ENCODE results near the gene FRMPD1. TPM values are rescaled to one million over a fixed set of nuclear protein-coding genes. Genes with fewer than 3 reads are reported as not detected.

Gene FRMPD1
- total and polyA plus RNA-seq, 4 donors = 0.06 to 0.25 (median 0.06) TPM; not detected in 1

DNA sequence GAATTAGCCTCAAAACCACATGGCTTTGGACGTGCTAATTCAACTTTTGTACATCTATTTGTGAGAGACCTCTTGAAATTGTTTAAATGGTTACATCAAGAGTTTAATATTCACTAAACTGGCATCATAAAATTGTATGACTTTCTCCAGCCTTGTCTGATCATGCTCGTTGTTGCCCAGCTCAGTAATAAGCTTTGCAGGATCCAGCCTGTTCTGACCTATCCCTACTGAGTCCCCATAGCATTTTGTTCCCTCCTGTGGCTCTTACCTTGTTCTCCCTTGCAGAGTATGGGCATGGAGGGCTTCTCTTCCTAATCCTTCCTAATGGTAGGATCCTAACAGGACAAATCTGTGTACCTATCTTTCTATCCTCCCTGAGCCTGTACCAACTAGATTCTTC is 127.8 kb downstream of the FRMPD1 start:
- no peak overlapping the region for H3K9ac ChIP-seq (ENCODE audit: insufficient read depth in 1 of 2, low read length in 2 of 2)
- DNase-seq = no peak
- H3K9me3 ChIP-seq (ENCODE audit: control insufficient read depth in 4 of 4, insufficient read depth in 3 of 4, low read length in 3 of 4) = no peaks in the 10 kb centered on the region
- no peaks in the 10 kb centered on the region for H3K4me1 ChIP-seq (ENCODE audit: control insufficient read depth in 5 of 5, insufficient read depth in 5 of 5, low read length in 5 of 5)
- ATAC-seq (ENCODE audit: insufficient read depth, low FRiP score) = no peak
- no peak overlapping the region for H3K27ac ChIP-seq (ENCODE audit: low read depth in 1 of 2, low read length in 1 of 2)
- peaks cover 25 to 41% (median 26%) of the 10 kb centered on the region in 4 donors for H3K36me3 ChIP-seq (ENCODE audit: control insufficient read depth in 4 of 4, insufficient read depth in 4 of 4, low read length in 4 of 4)
- 67 to 77% methylated on average over 2 of the region's 2 CpGs for WGBS, 2 donors
- H3K27me3 ChIP-seq (ENCODE audit: control insufficient read depth in 3 of 3, insufficient read depth in 3 of 3, low read length in 2 of 3) = no peaks in the 10 kb centered on the region
- TF ChIP-seq, protein P1, sequence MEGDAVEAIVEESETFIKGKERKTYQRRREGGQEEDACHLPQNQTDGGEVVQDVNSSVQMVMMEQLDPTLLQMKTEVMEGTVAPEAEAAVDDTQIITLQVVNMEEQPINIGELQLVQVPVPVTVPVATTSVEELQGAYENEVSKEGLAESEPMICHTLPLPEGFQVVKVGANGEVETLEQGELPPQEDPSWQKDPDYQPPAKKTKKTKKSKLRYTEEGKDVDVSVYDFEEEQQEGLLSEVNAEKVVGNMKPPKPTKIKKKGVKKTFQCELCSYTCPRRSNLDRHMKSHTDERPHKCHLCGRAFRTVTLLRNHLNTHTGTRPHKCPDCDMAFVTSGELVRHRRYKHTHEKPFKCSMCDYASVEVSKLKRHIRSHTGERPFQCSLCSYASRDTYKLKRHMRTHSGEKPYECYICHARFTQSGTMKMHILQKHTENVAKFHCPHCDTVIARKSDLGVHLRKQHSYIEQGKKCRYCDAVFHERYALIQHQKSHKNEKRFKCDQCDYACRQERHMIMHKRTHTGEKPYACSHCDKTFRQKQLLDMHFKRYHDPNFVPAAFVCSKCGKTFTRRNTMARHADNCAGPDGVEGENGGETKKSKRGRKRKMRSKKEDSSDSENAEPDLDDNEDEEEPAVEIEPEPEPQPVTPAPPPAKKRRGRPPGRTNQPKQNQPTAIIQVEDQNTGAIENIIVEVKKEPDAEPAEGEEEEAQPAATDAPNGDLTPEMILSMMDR (IDR thresholded peaks at IDR 0.05; ENCODE audit: control extremely low read depth, extremely low read depth) = no peak
- H3K4me3 ChIP-seq = no peak overlapping the region

DNA sequence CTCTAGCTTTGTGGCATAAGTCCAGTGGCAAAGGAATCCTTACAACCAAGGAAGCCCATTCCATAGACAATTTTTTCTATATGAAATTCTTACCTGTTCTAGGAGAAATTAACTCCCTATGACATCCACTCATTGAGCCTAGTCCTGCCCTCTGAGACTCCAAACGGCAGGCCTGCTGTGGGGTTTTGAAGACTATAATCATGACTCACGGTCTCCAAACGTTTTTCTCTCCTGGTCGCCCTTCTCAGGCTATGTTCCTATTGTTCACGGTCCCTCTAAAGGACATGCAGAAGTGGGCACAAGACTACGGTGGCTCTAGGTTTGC is 133.5 kb downstream of the FRMPD1 start:
- Histone ChIP-seq H3K36me3 (ENCODE audit: control insufficient read depth in 4 of 4, insufficient read depth in 4 of 4, low read length in 4 of 4) (peaks cover 10 to 33% (median 21%) of the 10 kb centered on the region in 4 donors), H3K9ac (ENCODE audit: insufficient read depth in 1 of 2, low read length in 2 of 2) (peak overlapping the region; percentile 24 to 72), H3K4me3 (peak overlapping the region; percentile 99), H3K27ac (ENCODE audit: low read depth in 1 of 2, low read length in 1 of 2) (peak overlapping the region; percentile 74 to 88), H3K9me3 (ENCODE audit: control insufficient read depth in 4 of 4, insufficient read depth in 3 of 4, low read length in 3 of 4) (peaks cover 0 to 3% (median 0%) of the 10 kb centered on the region in 4 donors), H3K27me3 (ENCODE audit: control insufficient read depth in 3 of 3, insufficient read depth in 3 of 3, low read length in 2 of 3) (peaks cover 0 to 9% (median 0%) of the 10 kb centered on the region in 3 donors), H3K4me1 (ENCODE audit: control insufficient read depth in 5 of 5, insufficient read depth in 5 of 5, low read length in 5 of 5) (peaks cover 5 to 8% (median 5%) of the 10 kb centered on the region in 5 donors)
- TF ChIP-seq, protein P1 (IDR thresholded peaks at IDR 0.05; ENCODE audit: control extremely low read depth, extremely low read depth) = no peak
- DNase-seq (no peak), ATAC-seq (ENCODE audit: insufficient read depth, low FRiP score) (no peak)
- 3 to 4% methylated on average over 6 of the region's 6 CpGs for WGBS, 2 donors

DNA sequence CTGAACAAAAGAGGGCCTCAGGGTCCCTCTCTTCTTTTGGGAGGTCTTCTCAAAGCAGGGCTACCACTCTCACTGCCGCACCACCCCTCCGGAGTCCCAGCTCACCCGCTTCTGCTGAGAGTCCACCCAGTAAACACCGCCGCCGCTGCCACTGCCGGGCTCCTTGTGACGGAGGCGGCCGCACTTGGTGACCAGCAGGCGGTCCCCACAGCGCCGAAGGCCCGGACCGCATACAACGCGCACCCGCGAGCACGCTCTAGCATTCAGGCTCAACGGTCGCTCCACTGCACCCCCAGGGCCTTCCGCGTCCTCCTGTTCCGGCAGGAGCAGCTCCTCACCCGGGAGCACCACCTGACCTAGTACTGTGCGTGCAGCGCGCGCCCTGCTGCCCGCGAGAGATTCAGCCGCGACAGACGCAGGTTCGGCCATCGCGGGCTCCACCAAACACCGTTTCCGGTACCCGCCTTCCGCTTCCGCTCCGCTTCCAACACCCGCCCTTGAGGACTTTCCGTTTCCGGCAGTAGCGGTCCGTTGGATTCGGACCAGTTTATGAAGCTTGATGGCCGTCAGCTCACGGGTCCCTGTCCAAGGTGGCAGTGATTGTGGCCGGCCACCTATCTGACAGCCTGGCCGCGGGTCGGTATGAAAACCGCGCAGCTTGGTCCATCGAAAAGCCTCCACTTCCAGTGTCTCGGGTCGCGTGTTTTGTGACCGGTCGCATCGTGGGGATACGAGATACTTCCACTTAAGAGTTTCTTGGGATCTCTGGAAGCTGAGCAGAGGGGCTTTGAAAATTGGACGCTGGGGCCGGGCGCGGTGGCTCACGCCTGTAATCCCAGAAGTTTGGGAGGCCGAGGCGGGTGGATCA is 134.1 kb downstream of the FRMPD1 start, which contains the start of gene EXOSC3:
Gene EXOSC3, minus strand, starts transcription at position 449 of the 868 bp plus-strand sequence. Its CDS starts 20 bp downstream, at position 429.
- Histone ChIP-seq H3K4me3 (peak within 1 kb of the TSS; percentile 99), H3K9ac (ENCODE audit: insufficient read depth in 1 of 2, low read length in 2 of 2) (peak within 1 kb of the TSS; percentile 72 to 73), H3K9me3 (ENCODE audit: control insufficient read depth in 4 of 4, insufficient read depth in 3 of 4, low read length in 3 of 4) (peaks cover 0 to 3% (median 0%) of the 10 kb centered on the region in 4 donors), H3K27ac (ENCODE audit: low read depth in 1 of 2, low read length in 1 of 2) (peak within 1 kb of the TSS; percentile 74 to 88), H3K36me3 (ENCODE audit: control insufficient read depth in 4 of 4, insufficient read depth in 4 of 4, low read length in 4 of 4) (peaks cover 8 to 33% (median 18%) of the 10 kb centered on the region in 4 donors), H3K4me1 (ENCODE audit: control insufficient read depth in 5 of 5, insufficient read depth in 5 of 5, low read length in 5 of 5) (peaks cover 5 to 8% (median 5%) of the 10 kb centered on the region in 5 donors), H3K27me3 (ENCODE audit: control insufficient read depth in 3 of 3, insufficient read depth in 3 of 3, low read length in 2 of 3) (peaks cover 0 to 9% (median 0%) of the 10 kb centered on the region in 3 donors)
- ATAC-seq (ENCODE audit: insufficient read depth, low FRiP score) = peak; percentile 95
- DNase-seq = peak; percentile 90 to 96 (median 92)
- TF ChIP-seq, protein P1 (IDR thresholded peaks at IDR 0.05; ENCODE audit: control extremely low read depth, extremely low read depth) = no peak
- 0 to 1% methylated on average over 72 to 73 of the region's 73 CpGs for WGBS, 2 donors
